Activated CD4-positive, alpha-beta T cell treated with anti-CD3 and anti-CD28 coated beads, Interleukin-10, Interleukin-2, amounts not matched to agents 100 ng/mL and 50 ng/mL, durations not matched to agents 16 hours and 8 hours (primary cell): ENCODE data around the gene STH.

Experiments
- DNase-seq: peaks from one replicate; pipeline ENCODE4 v3.0.0-alpha.2; 2020

STH gene

GRCh38 chr17:46028981-46029565 lies 30.0 kb downstream of the STH start:
- DNase-seq: no peak

GRCh38 chr17:46029627-46030026 lies 30.6 kb downstream of the STH start:
- DNase-seq: no peak

GRCh38 chr17:46030752-46031151 lies 31.7 kb downstream of the STH start:
- no peak for DNase-seq

DNA sequence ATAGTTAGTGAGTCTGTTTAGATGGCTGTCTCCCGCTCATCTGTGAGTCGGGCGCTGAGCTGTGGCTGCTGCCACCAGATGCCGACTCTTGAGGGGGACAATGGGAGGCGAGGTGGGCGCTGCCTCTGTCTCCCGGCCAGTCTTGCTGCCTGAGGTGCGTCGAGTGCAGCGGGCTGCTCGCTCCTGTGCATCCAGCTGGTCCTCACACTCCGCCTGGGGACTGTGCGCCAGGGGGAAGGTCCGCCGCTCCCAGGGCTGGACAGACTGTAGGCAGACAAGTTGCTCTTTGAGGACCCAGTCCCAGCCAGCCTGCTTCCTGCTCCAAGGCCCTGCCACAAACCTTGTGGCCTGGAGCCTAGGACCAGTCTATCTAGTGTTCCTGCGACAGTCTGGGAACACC lies 32.4 kb downstream of the STH start:
- DNase-seq: no peak

- DNase-seq: no peak
Measured at GRCh38 chr17:46031920-46032319, 32.9 kb downstream of the STH start.

DNA sequence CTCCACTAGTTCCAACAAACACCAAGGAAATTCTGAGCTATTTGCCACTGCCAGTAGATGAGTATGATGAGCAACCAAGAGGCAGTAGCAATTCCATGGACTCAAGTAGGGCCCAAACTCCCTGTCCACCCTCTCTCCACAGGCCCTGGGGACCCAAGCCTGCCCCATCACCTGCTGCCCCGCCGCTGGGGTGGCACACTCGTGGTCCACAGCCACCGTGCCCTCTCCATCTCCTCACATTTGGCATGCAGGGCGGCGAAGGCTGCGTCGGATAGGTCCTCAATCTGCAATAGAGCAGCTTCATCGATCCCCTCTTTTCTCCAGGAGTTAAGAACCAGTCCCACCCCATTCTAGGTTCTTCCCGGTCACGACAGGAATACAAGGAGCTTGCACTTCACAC lies 33.9 kb downstream of the STH start:
- DNase-seq: no peak

DNA sequence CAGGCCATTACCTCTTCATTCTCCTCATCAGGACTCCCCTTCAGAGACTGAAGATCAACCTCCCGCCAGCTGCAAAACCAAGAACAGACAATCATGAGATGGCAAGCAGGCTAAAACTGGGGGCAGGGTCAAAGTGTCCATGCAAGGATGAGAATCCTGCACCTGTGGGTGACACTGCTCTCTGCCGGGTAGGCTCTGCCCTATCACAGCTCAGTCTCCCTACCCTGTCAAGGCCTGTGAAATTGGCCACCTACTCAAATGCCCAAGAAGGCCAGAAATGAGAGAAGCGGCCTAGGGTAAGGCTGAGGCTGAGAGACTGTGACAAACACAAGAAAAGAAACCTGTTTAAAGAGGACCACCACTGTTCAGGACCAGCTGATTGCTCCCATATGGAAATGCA lies 34.3 kb downstream of the STH start:
- no peak for DNase-seq

- peak; percentile 21 for DNase-seq
Measured at GRCh38 chr17:46035112-46035818, 36.2 kb downstream of the STH start.

- no peak for DNase-seq
Measured at GRCh38 chr17:46036491-46036890, 37.4 kb downstream of the STH start.

GRCh38 chr17:46037722-46038255 lies 38.7 kb downstream of the STH start:
- DNase-seq: no peak

- DNase-seq: no peak
Measured at GRCh38 chr17:46038414-46038813, 39.4 kb downstream of the STH start.

DNA sequence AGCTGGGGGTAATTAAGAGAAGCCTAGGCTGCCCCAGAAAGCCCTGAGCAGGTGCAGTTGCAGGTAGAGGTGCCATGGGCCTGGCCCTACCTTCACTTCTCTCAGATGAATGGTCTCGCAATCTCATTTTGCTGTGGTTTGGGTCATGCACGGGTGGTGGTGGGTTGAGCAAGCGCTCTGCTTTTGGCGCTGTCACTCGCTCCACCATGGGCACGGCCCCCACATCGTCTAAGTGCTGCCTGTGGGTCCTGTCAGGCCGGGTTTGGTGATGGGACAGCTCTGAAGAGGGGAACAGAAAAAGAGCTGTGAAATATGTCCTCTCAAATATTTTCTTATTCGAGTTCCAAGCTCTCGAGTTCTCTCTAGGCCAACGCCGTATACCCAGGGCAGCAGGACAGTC lies 39.9 kb downstream of the STH start:
- no peak for DNase-seq

DNA sequence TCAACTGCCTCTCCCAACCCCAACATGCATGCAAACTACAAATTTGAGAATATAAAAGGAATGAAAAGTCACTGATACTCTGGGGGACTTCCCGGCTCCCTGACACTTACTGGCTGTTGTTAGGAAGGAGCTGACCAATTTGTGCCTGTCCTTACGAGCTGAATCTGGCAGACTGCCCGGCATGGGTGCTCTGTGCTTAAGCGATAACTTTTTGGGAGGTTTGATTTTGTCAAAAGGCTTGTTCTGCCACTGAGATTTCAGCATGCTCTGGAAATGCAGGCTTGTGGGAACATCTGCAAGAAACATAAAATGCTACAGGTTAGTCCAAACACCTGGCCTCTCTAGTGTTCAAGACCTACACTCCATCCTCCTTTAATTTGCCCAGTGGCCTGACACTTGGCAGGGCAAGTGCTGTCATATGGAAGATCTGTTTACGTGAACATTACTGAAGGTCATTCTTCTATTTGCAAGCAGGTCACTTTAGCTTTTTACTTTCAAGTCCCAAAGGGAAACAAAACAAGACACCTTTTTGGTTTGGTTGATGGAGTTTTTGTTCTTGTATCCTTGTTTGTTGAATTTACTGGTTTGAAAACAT lies 40.6 kb downstream of the STH start:
- DNase-seq: no peak

- no peak for DNase-seq
Measured at GRCh38 chr17:46042246-46042645, 43.2 kb downstream of the STH start.

- no peak for DNase-seq
Measured at GRCh38 chr17:46042925-46043324, 43.9 kb downstream of the STH start.

- no peak for DNase-seq
Measured at GRCh38 chr17:46043606-46044005, 44.6 kb downstream of the STH start.

GRCh38 chr17:46044286-46044928 lies 45.4 kb downstream of the STH start:
- DNase-seq: peak; percentile 49

DNA sequence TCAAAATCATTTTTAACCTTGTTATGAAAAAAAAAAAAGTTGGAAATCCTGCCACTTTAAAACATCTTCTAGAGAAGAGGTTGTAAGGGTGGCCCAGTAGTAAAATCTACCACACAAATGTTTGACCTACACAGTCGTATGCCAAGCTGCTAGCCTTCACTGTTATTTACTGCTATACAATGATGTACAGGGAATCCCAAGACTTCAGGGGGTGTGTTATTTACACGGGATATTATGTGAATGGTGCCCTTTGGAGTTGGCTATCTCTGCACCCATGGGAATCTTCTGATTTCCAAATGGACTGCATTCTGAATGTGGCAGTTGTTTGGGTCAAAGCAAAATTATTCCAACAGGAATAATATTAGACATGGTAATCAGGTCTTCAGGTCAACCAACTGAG lies 45.9 kb downstream of the STH start:
- no peak for DNase-seq

DNA sequence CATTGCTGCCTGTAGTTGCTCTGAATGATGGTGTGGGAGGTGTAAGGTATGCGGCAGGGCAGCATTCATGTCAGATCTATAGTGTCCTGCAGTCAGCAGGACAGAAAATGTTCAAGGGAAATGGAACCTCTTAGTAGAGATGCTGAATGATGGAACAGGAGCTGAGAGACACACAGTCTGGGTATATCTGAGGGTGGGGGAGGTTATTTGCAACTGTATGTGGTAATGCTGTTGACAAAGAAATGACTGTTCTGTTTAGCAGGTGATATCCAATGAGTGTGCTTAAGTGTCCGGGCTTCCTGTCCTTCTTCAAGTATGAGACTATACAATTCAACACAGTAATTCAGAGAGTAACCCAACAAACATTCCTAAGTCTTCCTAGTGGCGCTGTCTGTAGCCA lies 46.6 kb downstream of the STH start:
- peak; percentile 48 for DNase-seq

- no peak for DNase-seq
Measured at GRCh38 chr17:46046957-46047356, 47.9 kb downstream of the STH start.

GRCh38 chr17:46047398-46047797 lies 48.3 kb downstream of the STH start:
- no peak for DNase-seq

- DNase-seq: no peak
Measured at GRCh38 chr17:46047856-46048255, 48.8 kb downstream of the STH start.
